GM12865 (cell line): Measurements from ENCODE around the gene HSD3B2.

Experiments used
- DNase-seq: peaks from one replicate; pipeline ENCODE4 v3.0.0; 2010; ENCODE audit warnings: low read depth
- H3K4me3 ChIP-seq: 2 replicates; pipeline ENCODE4 v1.5.1; 2011; ENCODE audit warnings: mild to moderate bottlenecking, low read depth, low read length, control low read depth
- CTCF ChIP-seq: IDR thresholded peaks from 2 replicates; pipeline ENCODE4 v1.5.1; 2011; ENCODE audit warnings: low read length, control low read depth, low read depth, inconsistent platforms; ENCODE audit not compliant: insufficient read depth; ENCODE audit errors: missing control alignments

HSD3B2 gene

GRCh38 chr1:119463569-119463968 lies 48.6 kb downstream of the HSD3B2 start:
- TF ChIP-seq CTCF = no peak
- no peak for DNase-seq
- H3K4me3 ChIP-seq = no peak overlapping the region

GRCh38 chr1:119466445-119466844 lies 51.5 kb downstream of the HSD3B2 start:
- DNase-seq = no peak
- TF ChIP-seq CTCF = no peak
- no peak overlapping the region for H3K4me3 ChIP-seq

GRCh38 chr1:119467219-119467618 lies 52.3 kb downstream of the HSD3B2 start:
- no peak overlapping the region for H3K4me3 ChIP-seq
- DNase-seq = no peak
- no peak for TF ChIP-seq CTCF

GRCh38 chr1:119467857-119468668 lies 53.1 kb downstream of the HSD3B2 start:
- no peak for TF ChIP-seq CTCF
- no peak for DNase-seq
- H3K4me3 ChIP-seq = no peak overlapping the region

- DNase-seq = no peak
- no peak overlapping the region for H3K4me3 ChIP-seq
- no peak for TF ChIP-seq CTCF
These were observed 54.8 kb downstream of the HSD3B2 start for GRCh38 chr1:119469741-119470140.

GRCh38 chr1:119470377-119470776 lies 55.4 kb downstream of the HSD3B2 start:
- DNase-seq = no peak
- H3K4me3 ChIP-seq = no peak overlapping the region
- TF ChIP-seq CTCF = no peak

GRCh38 chr1:119470958-119471357 lies 56.0 kb downstream of the HSD3B2 start:
- no peak for DNase-seq
- no peak overlapping the region for H3K4me3 ChIP-seq
- no peak for TF ChIP-seq CTCF
